ENCODE data around the gene OR2M3.
"Not testable (repeated sequence)": the region's sequence is repeated elsewhere in the genome, so short reads cannot be mapped to it uniquely, and the experiment has no call there.

Gene OR2M3, protein sequence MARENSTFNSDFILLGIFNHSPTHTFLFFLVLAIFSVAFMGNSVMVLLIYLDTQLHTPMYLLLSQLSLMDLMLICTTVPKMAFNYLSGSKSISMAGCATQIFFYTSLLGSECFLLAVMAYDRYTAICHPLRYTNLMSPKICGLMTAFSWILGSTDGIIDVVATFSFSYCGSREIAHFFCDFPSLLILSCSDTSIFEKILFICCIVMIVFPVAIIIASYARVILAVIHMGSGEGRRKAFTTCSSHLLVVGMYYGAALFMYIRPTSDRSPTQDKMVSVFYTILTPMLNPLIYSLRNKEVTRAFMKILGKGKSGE

DNA sequence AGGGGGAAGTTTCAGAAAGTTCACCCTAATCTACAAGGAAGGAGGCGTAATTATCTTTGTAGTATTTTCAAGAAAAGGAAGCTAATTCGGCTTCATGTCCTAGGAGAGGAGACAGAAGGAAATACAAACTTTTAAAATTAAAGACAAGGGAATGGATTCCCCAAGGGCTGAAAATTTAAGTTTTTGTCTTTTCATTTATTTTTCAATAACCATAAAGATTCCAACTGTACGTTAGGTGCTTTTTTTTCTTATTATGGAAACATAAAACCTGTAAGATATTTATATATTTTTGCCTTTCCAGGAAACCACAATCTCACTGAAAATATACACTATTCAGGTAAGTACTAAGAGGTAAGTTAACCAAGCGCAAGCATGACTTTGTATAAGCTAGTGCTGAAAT, at the start of gene OR2M3:
OR2M3 (plus strand) TSS at position 301 of the 400 bp plus-strand sequence. CDS start 5,803 bp downstream, outside the sequence.
- DNase-seq: no peak

DNA sequence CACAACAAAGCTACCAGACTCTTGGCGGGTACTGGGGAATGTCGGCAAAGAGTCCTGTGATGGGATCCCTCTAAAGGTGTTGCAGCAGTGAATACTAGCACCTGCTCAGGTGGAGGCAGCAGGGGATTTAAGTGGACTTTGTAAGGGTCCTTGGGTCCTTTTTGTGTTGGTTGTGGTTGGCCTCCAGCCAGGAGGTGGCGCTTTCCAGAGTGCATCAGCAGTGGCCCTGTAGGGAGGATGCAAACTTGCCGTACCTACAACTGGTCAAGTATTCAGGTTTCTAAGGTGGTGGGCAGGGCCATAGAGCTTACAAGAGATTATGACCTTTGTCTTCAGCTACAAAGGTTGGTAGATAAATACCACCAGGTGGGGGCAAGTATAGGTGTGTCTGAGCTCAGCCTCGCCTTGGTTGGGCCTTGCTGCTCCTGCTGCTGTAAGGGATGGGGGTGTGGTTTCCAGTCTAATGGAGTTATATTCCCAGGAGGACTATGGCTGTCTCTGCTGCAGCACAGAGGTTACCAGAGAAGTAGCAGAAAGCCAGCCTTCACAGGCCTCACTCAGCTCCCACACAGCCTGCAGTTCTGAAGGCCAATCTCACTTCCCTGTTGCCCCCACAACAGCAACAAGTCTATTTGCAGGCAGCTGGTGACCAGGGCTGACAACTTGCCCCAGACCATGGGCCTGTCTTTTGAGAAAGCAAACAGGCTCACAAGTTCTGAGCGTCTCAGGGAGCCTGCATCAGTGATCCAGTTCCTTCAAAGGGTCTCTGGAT, 44.8 kb upstream of the OR2M3 start:
- DNase-seq: no peak

DNA sequence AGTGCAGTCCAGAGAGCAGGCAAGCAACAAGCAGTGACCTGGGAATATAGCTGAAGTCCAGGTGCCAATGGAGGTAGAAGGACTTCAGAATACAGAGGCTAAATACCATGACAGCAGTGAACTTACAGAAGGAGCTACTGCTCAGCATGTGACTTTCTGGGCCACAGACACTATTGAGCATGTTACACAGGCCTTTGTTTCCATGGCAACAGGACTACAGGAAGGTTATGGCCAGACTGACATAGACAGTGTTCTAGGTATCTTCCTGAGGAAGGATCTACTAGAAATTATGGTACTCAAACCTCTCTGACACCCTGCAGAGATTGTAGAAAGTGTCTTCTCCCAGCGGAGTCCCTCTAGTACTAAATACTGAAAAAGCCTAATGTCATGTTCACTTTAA, 41.1 kb upstream of the OR2M3 start:
- no peak for DNase-seq

DNA sequence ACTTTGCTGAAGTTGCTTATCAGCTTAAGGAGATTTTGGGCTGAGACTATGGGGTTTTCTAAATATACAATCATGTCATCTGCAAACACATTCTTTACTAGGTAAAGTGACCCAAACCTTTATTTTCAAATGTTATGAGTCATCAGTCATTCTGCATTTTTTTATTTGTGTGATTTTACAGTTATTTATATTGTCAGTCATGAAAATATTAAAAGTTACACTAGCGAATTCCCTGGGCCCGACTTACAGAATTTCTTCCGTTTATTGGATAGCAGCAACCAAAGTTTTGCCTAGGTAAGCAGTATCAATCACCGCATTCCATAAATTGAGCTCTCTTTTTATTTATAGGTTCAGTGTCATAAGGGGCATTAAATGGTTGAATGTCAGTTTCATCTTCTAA, 38.3 kb upstream of the OR2M3 start:
- no peak for DNase-seq

DNA sequence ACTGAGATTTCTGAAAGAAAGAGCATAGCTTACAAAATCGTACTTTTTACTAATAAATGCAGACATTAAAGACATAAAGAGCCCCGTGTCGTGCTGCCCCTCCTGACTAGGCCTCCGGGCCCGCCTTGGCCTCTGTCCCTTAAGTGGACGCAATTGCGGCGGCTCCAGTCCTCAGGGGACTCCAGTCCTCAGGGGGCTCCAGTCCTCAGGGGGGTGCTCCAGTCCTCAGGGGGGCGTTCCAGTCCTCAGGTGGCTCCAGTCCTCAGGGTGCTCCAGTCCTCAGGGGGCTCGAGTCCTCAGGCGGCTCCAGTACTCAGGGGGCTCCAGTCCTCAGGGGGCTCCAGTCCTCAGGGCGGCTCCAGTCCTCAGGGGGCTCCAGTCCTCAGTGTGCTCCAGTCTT, 33.0 kb upstream of the OR2M3 start:
- DNase-seq: no peak

DNA sequence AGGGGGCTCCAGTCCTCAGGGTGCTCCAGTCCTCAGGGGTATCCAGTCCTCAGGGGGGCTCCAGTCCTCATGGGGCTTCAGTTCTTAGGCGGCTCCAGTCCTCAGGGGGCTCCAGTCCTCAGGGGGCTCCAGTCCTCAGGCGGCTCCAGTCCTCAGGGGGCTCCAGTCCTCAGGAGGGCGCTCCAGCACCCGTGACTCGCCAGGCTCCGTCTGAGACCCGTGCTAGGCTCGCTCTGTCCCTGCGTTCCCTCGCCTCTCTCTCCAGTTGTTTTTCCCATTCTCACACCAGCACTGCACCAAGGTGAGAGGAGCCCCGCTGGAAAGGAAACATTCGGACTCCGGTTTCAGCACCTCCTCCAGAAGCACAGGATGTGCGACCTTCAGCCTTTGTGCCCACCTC, 31.9 kb upstream of the OR2M3 start:
- DNase-seq: no peak

DNA sequence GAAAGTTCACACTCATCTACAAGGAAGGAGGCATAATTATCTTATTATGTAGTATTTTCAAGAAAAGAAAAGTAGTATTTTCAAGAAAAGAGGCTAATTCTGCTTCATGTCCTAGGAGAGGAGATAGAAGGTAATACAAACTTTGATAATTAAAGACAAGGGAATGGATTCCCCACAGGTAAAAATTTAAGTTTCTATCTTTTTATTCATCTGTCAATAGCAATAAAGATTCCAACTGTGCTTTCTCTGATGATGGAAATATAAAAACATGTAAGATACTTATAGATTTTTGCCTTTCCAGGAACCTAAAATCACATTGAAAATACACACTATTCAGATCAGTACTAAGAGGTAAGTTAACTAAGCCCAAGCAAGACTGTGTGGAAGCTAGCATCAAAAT, 22.5 kb upstream of the OR2M3 start, which contains the start of gene OR2M2:
OR2M2 (plus strand) TSS at position 301 of the 400 bp plus-strand sequence. CDS start 5,165 bp downstream, outside the sequence.
- no peak for DNase-seq

DNA sequence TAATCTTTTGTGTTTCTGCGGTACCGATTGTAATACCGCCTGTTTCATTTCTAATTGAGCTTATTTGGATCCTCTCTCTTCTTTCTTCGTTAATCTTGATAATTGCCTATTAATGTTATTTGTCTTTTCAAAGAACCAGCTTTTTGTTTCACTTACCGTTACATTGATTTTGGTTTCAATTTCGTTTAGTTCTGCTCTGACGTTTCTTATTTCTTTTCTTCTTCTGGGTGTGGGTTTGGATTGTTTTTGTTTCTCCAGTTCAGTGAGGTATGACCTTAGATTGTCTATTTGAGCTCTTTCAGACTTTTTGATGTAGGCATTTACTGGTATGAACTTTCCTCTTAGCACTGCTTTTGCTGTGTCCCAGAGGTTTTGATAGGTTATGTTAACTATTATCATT, 13.1 kb upstream of the OR2M3 start:
- DNase-seq: no peak

DNA sequence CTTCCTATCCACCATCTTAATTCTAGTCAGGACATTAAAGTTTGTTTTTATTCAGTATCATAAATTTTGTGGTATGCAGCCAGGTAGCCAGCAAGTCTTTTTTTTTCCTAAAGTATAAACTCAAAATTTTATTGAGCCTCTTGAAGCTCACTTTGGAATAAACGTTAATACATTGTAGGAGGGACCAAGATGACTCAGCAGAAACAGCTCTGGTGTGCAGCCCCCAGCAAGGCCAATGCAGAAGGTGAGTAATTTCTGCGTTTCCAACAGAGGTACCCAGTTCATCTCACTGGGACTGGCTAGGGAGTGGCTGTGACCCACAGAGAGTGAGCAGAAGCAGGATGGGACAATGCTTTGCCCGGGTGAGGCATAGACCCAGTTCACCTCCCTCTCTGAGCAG, 9.7 kb upstream of the OR2M3 start:
- no peak for DNase-seq

DNA sequence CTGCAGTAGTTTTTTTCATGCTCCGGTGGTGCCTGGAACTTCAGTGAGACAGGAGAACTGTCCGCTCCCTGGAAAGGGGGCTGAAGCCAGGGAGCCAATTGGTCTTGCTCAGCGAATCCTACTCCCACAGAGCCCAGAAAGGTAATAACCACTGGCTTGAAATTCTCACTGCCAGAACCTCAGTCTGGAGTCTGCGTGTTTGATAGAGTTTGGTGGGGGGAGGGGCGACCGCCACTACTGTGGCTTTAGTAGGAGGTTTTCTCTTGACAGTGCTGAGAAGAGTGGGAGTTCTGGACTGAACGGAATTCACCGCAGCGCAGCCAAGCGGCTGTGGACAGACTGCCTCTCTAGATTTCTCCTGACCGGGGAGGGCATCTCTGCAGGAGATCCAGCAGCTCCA, 8.0 kb upstream of the OR2M3 start:
- no peak for DNase-seq

DNA sequence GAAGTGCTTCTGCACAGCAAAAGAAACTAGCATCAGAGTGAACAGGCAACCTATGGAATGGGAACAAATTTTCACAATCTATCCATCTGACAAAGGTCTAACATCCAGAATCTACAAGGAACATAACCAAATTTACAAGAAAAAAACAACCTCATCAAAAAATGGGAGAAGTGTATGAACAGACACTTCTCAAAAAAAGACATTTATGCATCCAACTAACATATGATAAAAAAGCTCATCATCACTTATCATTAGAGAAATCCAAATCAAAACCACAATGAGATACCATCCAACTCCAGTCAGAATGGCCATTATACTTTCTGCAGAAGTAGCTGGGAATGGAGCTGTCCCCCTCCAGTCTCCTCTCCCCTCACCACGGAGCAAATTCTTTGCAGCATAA, 2.9 kb upstream of the OR2M3 start:
- DNase-seq: no peak

DNA sequence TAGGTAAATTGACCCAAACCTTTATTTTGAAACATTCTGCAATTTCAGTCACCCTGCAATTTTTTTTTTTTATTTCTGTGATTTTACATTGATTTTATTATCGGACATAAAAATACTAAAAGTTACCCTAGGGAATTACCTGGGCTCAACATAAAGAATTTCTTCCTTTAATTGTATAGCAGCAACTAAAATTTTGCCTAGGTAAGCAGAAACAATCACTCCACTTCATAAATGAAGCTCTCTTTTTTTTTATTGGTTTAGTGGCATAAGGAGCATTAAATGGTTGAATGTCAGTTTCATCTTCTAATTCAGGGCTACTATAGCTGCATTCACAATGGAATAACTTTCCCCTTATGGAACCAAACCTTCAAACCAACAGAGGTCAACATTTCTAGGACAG, 18.8 kb downstream of the OR2M3 start:
- no peak for DNase-seq

DNA sequence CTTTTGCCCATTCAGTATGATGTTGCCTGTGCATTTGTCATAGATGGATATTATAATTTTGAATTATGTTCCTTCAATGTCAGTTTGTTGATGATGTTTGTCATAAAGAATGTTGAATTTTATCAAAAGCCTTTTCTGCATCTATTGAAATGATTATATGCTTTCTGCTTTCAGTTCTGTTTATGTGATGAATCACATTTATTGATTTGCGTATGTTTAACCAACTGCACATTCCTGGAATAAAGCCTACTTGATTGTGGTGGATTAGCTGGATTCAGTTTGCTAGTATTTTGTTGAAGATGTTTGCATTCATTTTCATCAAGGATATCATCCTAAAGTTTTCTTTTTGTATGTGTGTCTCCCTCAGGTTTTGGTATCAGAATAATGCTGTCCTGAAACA, 28.5 kb downstream of the OR2M3 start:
- no peak for DNase-seq

DNA sequence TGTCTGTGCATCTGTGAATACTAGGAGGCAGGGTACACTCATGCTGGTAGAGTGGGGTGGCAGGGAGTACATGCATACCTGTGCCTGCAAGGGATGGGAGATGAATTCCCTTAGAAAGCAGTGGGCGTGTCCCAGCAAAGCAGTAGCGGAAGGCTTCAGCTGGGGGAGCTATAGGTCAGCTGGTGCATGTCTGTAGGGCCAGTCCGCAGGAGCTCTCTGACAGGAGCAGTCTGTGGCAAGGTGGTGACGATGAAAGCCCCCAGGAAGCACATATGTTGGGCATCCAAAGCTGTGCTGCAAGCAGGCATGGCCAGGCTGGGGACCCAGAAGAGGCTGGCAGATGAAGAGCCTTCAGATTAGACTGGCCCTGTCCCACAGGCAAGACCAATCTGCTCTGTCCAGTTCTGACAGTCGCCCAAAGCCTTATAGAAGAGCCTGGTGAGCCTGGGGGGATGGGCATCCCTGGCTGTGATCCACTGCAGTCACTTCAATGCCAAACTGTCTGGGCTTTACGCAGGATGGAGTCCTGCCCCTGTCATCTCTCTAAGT, 32.4 kb downstream of the OR2M3 start:
- DNase-seq: no peak

DNA sequence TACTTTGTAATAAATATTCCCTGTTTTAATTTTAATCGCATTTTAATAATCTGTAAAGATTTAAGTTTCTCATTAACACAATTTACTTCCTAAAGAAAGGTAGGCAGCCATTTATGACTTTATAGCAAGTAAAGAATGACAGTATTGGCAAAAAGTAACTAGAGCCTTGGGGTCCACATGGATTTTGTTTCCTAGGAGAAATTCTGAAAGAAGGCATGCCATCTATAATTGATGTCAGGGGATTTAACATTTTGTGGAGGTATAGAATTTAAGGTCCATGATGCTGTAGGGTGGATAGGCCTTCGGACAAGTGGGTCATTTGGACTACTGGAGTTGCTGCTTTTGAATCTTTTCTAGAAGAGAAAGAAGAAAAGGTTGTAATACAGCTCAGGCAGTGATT, 34.1 kb downstream of the OR2M3 start, which contains the start of gene OR2M4:
OR2M4 (plus strand) TSS at position 301 of the 400 bp plus-strand sequence. CDS start 7,512 bp downstream, outside the sequence.
- DNase-seq: no peak

DNA sequence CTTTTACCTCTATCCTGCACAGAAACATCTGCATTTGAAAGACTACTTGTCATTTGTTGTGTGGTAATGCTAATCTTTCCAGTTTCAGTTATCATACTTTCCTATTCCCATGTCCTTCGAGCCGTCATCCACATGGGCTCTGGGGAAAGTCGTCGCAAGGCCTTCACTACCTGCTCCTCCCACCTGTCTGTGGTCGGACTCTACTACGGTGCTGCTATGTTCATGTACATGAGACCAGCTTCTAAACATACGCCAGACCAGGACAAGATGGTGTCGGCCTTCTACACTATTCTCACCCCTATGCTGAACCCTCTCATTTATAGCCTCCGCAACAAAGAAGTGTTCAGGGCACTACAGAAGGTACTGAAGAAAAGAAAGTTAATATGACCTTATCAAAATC, 42.4 kb downstream of the OR2M3 start:
- no peak for DNase-seq

DNA sequence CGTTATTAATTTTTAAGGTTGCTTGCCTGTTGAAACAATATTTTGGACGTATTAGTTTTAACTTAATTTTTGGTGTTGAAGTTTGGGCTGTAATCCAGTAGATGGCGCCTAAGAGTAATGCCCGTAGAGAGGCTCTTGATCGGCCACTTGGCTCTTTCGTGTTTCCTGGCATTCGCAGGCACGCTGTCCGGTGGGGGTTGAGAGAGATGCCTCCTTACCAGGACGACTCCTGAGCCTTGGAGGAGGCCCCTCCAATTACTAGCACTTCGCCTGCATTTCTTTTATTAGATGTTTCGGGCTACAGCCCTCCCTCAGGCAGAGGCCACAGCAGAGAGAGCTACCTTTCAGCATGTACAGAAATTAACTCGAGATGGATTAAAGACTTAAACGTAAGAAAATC, 46.1 kb downstream of the OR2M3 start:
- DNase-seq: no peak

DNA sequence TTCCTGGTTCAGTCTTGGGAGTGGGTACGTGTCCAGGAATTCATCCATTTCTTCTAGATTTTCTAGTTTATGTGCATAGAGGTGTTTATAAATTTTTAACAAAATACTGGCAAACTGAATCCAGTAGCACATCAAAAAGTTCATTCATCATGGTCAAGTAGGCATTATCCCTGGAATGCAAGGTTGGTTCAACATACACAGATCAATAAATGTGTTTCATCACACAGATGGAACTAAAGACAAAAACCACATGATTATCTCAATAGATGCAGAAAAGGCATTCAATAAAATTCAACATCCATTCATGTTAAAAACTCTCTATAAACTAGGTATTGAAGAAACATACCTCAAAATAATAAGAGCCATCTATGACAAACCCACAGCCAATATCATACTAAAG, 62.2 kb downstream of the OR2M3 start:
- DNase-seq: not testable (repeated sequence)
